Astrocyte (in vitro differentiated cells and primary cell): ENCODE results near the gene BABAM1. TPM values are rescaled to one million over a fixed set of nuclear protein-coding genes. Genes with fewer than 3 reads are reported as not detected.
A peak's percentile ranks its signal among the peaks of the same experiment; 100 is the strongest.

Experiments
- DNase-seq: peaks from one replicate; pipeline ENCODE4 v3.0.0-alpha.2; 2010; ENCODE audit warnings: low read depth
- FAIRE-seq: peaks from 2 replicates; lab custom pipeline; 2011; peaks lifted over from hg19 to GRCh38; lab: Jason Lieb, UNC
- H2AFZ ChIP-seq: 2 replicates; pipeline ENCODE4 v1.6.0; 2012; ENCODE audit warnings: low read depth, low read length, inconsistent platforms
- H3K27ac ChIP-seq: 2 replicates; pipeline ENCODE4 v1.5.1; 2011; ENCODE audit warnings: low read depth, low read length, inconsistent platforms
- H3K27me3 ChIP-seq: 2 replicates; pipeline ENCODE4 v1.6.0; 2011; ENCODE audit warnings: low read length, inconsistent platforms; ENCODE audit not compliant: insufficient read depth
- H3K36me3 ChIP-seq: 2 replicates; pipeline ENCODE4 v1.5.1; 2011; ENCODE audit warnings: low read length, inconsistent platforms; ENCODE audit not compliant: insufficient read depth
- H3K4me1 ChIP-seq: 2 replicates; pipeline ENCODE4 v1.5.1; 2011; ENCODE audit warnings: low read length, inconsistent platforms; ENCODE audit not compliant: insufficient read depth
- H3K4me2 ChIP-seq: 2 replicates; pipeline ENCODE4 v1.6.0; 2012; ENCODE audit warnings: low read length, inconsistent platforms
- H3K4me3 ChIP-seq: 2 replicates; pipeline ENCODE4 v1.5.1; 2011; ENCODE audit warnings: low read depth, mild to moderate bottlenecking, low read length, inconsistent platforms; ENCODE audit not compliant: insufficient read depth
- H3K79me2 ChIP-seq: 2 replicates; pipeline ENCODE4 v1.6.0; 2012; ENCODE audit warnings: mild to moderate bottlenecking, low read length, inconsistent platforms; ENCODE audit not compliant: insufficient read depth
- H3K9ac ChIP-seq: 2 replicates; pipeline ENCODE4 v1.6.0; 2012; ENCODE audit warnings: mild to moderate bottlenecking, low read length, inconsistent platforms
- H3K9me3 ChIP-seq: 2 replicates; pipeline ENCODE4 v1.5.1; 2012; ENCODE audit warnings: low read depth, mild to moderate bottlenecking, low read length, inconsistent platforms; ENCODE audit not compliant: insufficient read depth
- H4K20me1 ChIP-seq: 2 replicates; pipeline ENCODE4 v1.6.0; 2012; ENCODE audit warnings: low read length, inconsistent platforms; ENCODE audit not compliant: insufficient read depth
- H3K27ac Mint-ChIP-seq: one replicate; pipeline ENCODE4 v1.8.0; 2021; ENCODE audit warnings: mild to moderate bottlenecking, mixed read lengths; ENCODE audit not compliant: unreplicated experiment
- H3K27me3 Mint-ChIP-seq: one replicate; pipeline ENCODE4 v1.8.0; 2021; ENCODE audit warnings: low read depth, mixed read lengths; ENCODE audit not compliant: unreplicated experiment
- H3K36me3 Mint-ChIP-seq: one replicate; pipeline ENCODE4 v1.8.0; 2021; ENCODE audit warnings: low read depth, mixed read lengths; ENCODE audit not compliant: unreplicated experiment
- H3K4me1 Mint-ChIP-seq: one replicate; pipeline ENCODE4 v1.8.0; 2021; ENCODE audit warnings: low read depth, mixed read lengths; ENCODE audit not compliant: unreplicated experiment
- H3K4me3 Mint-ChIP-seq: one replicate; pipeline ENCODE4 v1.8.0; 2021; ENCODE audit warnings: mild to moderate bottlenecking, moderate library complexity, mixed read lengths; ENCODE audit not compliant: unreplicated experiment
- H3K9me3 Mint-ChIP-seq: one replicate; pipeline ENCODE4 v1.8.0; 2021; ENCODE audit warnings: mild to moderate bottlenecking, mixed read lengths; ENCODE audit not compliant: unreplicated experiment
- EZH2 ChIP-seq: IDR thresholded peaks from 2 replicates; pipeline ENCODE4 v1.6.1; 2012; ENCODE audit warnings: mild to moderate bottlenecking, low read length, inconsistent platforms; ENCODE audit not compliant: insufficient read depth
- total RNA-seq: library from RNA; stranded (reverse); gene quantifications from 2 replicates; pipeline ENCODE4 v1.2.1, GENCODE V29; 2021
- TF ChIP-seq, protein P1 (sequence below): IDR thresholded peaks from 2 replicates; pipeline ENCODE4 v1.5.1; 2011; ENCODE audit warnings: low read depth, mild to moderate bottlenecking, inconsistent platforms, low read length, moderate library complexity; ENCODE audit not compliant: insufficient read depth

Gene BABAM1
- total RNA-seq, 1 donor from 2014 or later: 112 TPM

- peak; percentile 68 for DNase-seq
- no peaks in the 10 kb centered on the region for H3K27me3 ChIP-seq
- peaks cover 34% of the 10 kb centered on the region for H4K20me1 ChIP-seq
- H3K4me1 ChIP-seq: peaks cover 14% of the 10 kb centered on the region
- peak overlapping the region; percentile 62 for H2AFZ ChIP-seq
- no peak overlapping the region for H3K27ac ChIP-seq
- Mint-ChIP-seq H3K36me3 (peaks cover 14% of the 10 kb centered on the region), H3K4me1 (no peaks in the 10 kb centered on the region), H3K27ac (no peak overlapping the region), H3K9me3 (no peaks in the 10 kb centered on the region), H3K27me3 (no peaks in the 10 kb centered on the region), H3K4me3 (peak overlapping the region; percentile 73)
- H3K79me2 ChIP-seq: peaks cover 24% of the 10 kb centered on the region
- no peaks in the 10 kb centered on the region for H3K9me3 ChIP-seq
- H3K36me3 ChIP-seq: peaks cover 10% of the 10 kb centered on the region
- H3K4me2 ChIP-seq: peak overlapping the region; percentile 93
- no peak for FAIRE-seq
- H3K4me3 ChIP-seq: peak overlapping the region; percentile 62
- peak overlapping the region; percentile 69 for H3K9ac ChIP-seq
- TF ChIP-seq, protein P1, sequence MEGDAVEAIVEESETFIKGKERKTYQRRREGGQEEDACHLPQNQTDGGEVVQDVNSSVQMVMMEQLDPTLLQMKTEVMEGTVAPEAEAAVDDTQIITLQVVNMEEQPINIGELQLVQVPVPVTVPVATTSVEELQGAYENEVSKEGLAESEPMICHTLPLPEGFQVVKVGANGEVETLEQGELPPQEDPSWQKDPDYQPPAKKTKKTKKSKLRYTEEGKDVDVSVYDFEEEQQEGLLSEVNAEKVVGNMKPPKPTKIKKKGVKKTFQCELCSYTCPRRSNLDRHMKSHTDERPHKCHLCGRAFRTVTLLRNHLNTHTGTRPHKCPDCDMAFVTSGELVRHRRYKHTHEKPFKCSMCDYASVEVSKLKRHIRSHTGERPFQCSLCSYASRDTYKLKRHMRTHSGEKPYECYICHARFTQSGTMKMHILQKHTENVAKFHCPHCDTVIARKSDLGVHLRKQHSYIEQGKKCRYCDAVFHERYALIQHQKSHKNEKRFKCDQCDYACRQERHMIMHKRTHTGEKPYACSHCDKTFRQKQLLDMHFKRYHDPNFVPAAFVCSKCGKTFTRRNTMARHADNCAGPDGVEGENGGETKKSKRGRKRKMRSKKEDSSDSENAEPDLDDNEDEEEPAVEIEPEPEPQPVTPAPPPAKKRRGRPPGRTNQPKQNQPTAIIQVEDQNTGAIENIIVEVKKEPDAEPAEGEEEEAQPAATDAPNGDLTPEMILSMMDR: no peak
- TF ChIP-seq EZH2: no peak
These were observed 31.8 kb upstream of the BABAM1 start for GRCh38 chr19:17235300-17235970.

GRCh38 chr19:17235971-17236777, 31.1 kb upstream of the BABAM1 start:
- no peaks in the 10 kb centered on the region for H3K27me3 ChIP-seq
- H3K9me3 ChIP-seq: no peaks in the 10 kb centered on the region
- Mint-ChIP-seq H3K36me3 (peaks cover 13% of the 10 kb centered on the region), H3K4me3 (no peak overlapping the region), H3K4me1 (no peaks in the 10 kb centered on the region), H3K9me3 (no peaks in the 10 kb centered on the region), H3K27me3 (no peaks in the 10 kb centered on the region), H3K27ac (no peak overlapping the region)
- H3K9ac ChIP-seq: peak overlapping the region; percentile 69
- H3K4me2 ChIP-seq: peak overlapping the region; percentile 93
- no peak overlapping the region for H3K27ac ChIP-seq
- H3K79me2 ChIP-seq: peaks cover 24% of the 10 kb centered on the region
- no peak for TF ChIP-seq EZH2
- TF ChIP-seq, protein P1: no peak
- peaks cover 36% of the 10 kb centered on the region for H4K20me1 ChIP-seq
- H3K4me1 ChIP-seq: peaks cover 14% of the 10 kb centered on the region
- peak overlapping the region; percentile 62 for H2AFZ ChIP-seq
- DNase-seq: no peak
- no peak for FAIRE-seq
- H3K4me3 ChIP-seq: peak overlapping the region; percentile 62
- peaks cover 9% of the 10 kb centered on the region for H3K36me3 ChIP-seq
